Panc1 (cell line): Measurements from ENCODE around the gene USP30. TPM values are rescaled to one million over a fixed set of nuclear protein-coding genes. Genes with fewer than 3 reads are reported as not detected.

Source experiments
- ATAC-seq: fragments of 200-7000 bp; cut with Tn5 transposase; 2 replicates; pipeline ENCODE4 v1.9.1; 2020; ENCODE audit warnings: mild to moderate bottlenecking, moderate library complexity
- BruUV-seq: library from RNA; stranded (reverse); fragments of 400-500 nt; replicated peaks from 2 replicates; lab custom pipeline; 2021; lab: Mats Ljungman, UMichigan
- CTCF ChIA-PET: fragments of 300-600 bp; sonication (Branson Sonifier 250); formaldehyde crosslinking; loops from one replicate; lab custom pipeline; 2022; ENCODE audit warnings: antibody characterized with exemption; lab: Charles Lee
- POLR2A ChIA-PET: fragments of 300-600 bp; sonication (Branson Sonifier 250); formaldehyde crosslinking; loops from one replicate; lab custom pipeline; 2022; ENCODE audit warnings: antibody characterized with exemption; lab: Charles Lee
- DNase-seq: peaks from one replicate; pipeline ENCODE4 v3.0.0-alpha.2; 2010; ENCODE audit warnings: low read depth, low spot score
- H3K27ac ChIP-seq: 2 replicates; pipeline ENCODE4 v1.5.1; 2011; ENCODE audit warnings: mild to moderate bottlenecking, low read length, inconsistent platforms
- H3K27me3 ChIP-seq: fragments of 200-500 bp; sonication (Bioruptor generic); 2 replicates; pipeline ENCODE4 v1.6.0; 2014; ENCODE audit warnings: low read length, inconsistent platforms; ENCODE audit not compliant: control insufficient read depth, insufficient read depth
- H3K36me3 ChIP-seq: fragments of 200-500 bp; sonication (Bioruptor generic); 2 replicates; pipeline ENCODE4 v1.5.1; 2014; ENCODE audit warnings: inconsistent platforms, mild to moderate bottlenecking, low read length, moderate library complexity; ENCODE audit not compliant: control insufficient read depth, insufficient read depth
- H3K4me1 ChIP-seq: 2 replicates; pipeline ENCODE4 v1.5.1; 2011; ENCODE audit warnings: inconsistent platforms, mild to moderate bottlenecking, low read length, moderate library complexity; ENCODE audit not compliant: control insufficient read depth, insufficient read depth
- H3K4me3 ChIP-seq, 2 experiments: 2 replicates each; pipeline ENCODE4 v1.5.1; 2011 to 2012; ENCODE audit warnings: low read depth in 2 of 2, low read length in 2 of 2, mild to moderate bottlenecking in 2 of 2, inconsistent platforms in 1 of 2, moderate library complexity in 1 of 2
- H3K9me3 ChIP-seq: fragments of 200-500 bp; sonication (Bioruptor generic); 2 replicates; pipeline ENCODE4 v1.5.1; 2014; ENCODE audit warnings: low read depth, mild to moderate bottlenecking, inconsistent platforms, low read length, moderate library complexity; ENCODE audit not compliant: control insufficient read depth, insufficient read depth
- POLR2AphosphoS5 ChIP-seq: IDR thresholded peaks from 2 replicates; pipeline ENCODE4 v1.6.1; 2012; ENCODE audit warnings: mild to moderate bottlenecking, low read depth, low read length, moderate library complexity
- SIN3A ChIP-seq: IDR thresholded peaks from 2 replicates; pipeline ENCODE4 v1.6.1; 2012; ENCODE audit warnings: low read depth, mild to moderate bottlenecking, low read length, moderate library complexity, borderline replicate concordance; ENCODE audit not compliant: insufficient read depth
- TCF7L2 ChIP-seq: IDR thresholded peaks from 2 replicates; pipeline ENCODE4 v1.6.1; 2011; ENCODE audit warnings: mild to moderate bottlenecking, low read depth, low read length, inconsistent platforms
- in situ Hi-C: cut with HindIII; loops from 2 replicates; pipeline ENCODE4 v1.10.0; 2016; ENCODE audit warnings: low sequenced_read_pairs, low pct_unique_long_range_greater_than_20kb
- intact Hi-C: fragments of 100-400 bp; cut with micrococcal nuclease; formaldehyde crosslinking; loops from one replicate; pipeline ENCODE4 v1.10.0; 2022; ENCODE audit not compliant: unreplicated experiment
- total RNA-seq: library from RNA; stranded (reverse); gene quantifications from one replicate; pipeline ENCODE4 v1.2.1, GENCODE V29; 2021; ENCODE audit not compliant: unreplicated experiment
- TF ChIP-seq, protein P1 (sequence below), 2 experiments: IDR thresholded peaks; 2 replicates each; pipeline ENCODE4 v1.6.1; 2011 to 2012; ENCODE audit warnings: low read depth in 2 of 2, control low read depth in 1 of 2, low read length in 1 of 2, mild to moderate bottlenecking in 1 of 2, moderate library complexity in 1 of 2; ENCODE audit not compliant: insufficient read depth in 1 of 2
- TF ChIP-seq, protein P2 (sequence below): fragments of 450-650 bp; IDR thresholded peaks from 2 replicates; pipeline ENCODE4 v1.5.1; 2017; ENCODE audit warnings: mild to moderate bottlenecking

Gene USP30
- total RNA-seq, 1 experiment from 2014 or later, result 5.7 TPM

DNA sequence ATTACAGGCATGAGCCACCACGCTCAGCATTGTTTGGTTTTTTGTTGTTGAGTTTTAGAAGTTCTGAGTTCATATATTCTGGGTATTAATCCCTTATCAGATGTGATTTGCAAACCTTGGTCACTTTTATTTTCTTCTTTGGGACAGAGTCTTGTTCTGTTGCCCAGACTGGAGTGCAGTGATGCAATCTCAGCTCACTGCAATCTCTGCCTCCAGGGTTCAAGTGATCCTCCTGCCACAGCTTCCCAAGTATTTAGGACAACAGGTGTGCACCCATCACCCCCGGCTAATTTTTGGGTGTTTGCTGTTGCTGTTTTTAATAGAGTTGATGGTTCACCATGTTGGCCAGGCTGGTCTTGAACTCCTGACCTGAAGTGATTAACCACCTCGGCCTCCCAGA is 11.8 kb downstream of the USP30 start:
- TF ChIP-seq, protein P1, sequence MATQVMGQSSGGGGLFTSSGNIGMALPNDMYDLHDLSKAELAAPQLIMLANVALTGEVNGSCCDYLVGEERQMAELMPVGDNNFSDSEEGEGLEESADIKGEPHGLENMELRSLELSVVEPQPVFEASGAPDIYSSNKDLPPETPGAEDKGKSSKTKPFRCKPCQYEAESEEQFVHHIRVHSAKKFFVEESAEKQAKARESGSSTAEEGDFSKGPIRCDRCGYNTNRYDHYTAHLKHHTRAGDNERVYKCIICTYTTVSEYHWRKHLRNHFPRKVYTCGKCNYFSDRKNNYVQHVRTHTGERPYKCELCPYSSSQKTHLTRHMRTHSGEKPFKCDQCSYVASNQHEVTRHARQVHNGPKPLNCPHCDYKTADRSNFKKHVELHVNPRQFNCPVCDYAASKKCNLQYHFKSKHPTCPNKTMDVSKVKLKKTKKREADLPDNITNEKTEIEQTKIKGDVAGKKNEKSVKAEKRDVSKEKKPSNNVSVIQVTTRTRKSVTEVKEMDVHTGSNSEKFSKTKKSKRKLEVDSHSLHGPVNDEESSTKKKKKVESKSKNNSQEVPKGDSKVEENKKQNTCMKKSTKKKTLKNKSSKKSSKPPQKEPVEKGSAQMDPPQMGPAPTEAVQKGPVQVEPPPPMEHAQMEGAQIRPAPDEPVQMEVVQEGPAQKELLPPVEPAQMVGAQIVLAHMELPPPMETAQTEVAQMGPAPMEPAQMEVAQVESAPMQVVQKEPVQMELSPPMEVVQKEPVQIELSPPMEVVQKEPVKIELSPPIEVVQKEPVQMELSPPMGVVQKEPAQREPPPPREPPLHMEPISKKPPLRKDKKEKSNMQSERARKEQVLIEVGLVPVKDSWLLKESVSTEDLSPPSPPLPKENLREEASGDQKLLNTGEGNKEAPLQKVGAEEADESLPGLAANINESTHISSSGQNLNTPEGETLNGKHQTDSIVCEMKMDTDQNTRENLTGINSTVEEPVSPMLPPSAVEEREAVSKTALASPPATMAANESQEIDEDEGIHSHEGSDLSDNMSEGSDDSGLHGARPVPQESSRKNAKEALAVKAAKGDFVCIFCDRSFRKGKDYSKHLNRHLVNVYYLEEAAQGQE (IDR thresholded peaks at IDR 0.05; ENCODE audit: insufficient read depth in 1 of 2, low read depth in 2 of 2, low read length in 1 of 2), result no peak
- no peak overlapping the region for H3K4me3 ChIP-seq
- intact Hi-C loops (no loop called here), in situ Hi-C loops (no loop called here)
- no peak overlapping the region for H3K27ac ChIP-seq
- H3K36me3 ChIP-seq, result no peaks in the 10 kb centered on the region
- no peaks in the 10 kb centered on the region for H3K9me3 ChIP-seq
- POLR2A ChIA-PET, result no interaction called here
- DNase-seq, result no peak
- BruUV-seq, result no TSS peak
- CTCF ChIA-PET, result interaction anchor here (0.5 kb wide), 1 partner anchor 87 kb away, joined by 4 read pairs; no protein-coding TSS in a partner anchor
- H3K4me1 ChIP-seq, result no peaks in the 10 kb centered on the region
- ATAC-seq, result no peak
- H3K27me3 ChIP-seq, result no peaks in the 10 kb centered on the region

DNA sequence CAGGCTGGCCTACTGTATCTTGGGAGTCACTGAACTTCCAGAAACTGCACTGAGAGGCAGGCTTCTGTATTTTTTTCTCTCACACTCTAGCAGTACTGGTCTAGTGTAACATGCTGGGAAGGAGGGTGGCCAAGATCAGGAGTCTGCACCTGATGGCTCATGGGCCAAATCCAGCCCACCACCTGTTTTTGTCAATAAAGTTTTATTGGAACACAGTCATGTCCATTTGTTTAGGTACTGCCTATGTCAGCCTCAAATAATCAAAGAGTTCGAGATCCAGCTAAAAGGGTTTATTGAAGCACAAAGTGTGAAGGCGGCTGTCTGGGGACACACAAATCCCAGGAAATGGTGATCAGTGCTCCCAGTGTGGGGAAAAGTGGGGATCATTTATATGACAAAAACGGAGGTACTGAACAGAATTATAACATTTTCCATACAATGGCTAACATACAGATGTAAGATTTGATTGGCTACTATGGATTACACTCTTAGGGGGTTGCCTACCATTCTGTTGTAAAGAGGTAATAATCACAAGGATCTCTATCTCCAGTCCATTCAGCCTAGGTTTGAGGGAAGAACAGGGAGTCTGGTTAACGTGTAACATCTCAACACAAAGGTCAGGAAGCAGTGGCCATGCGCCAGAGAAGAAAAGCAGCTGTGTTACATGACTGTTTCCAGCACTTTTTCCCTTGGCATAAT is 12.9 kb downstream of the USP30 start:
- Histone ChIP-seq H3K4me3 (no peak overlapping the region), H3K4me1 (no peaks in the 10 kb centered on the region), H3K27me3 (no peaks in the 10 kb centered on the region), H3K36me3 (no peaks in the 10 kb centered on the region), H3K9me3 (no peaks in the 10 kb centered on the region), H3K27ac (no peak overlapping the region)
- in situ Hi-C loops (no loop called here), intact Hi-C loops (no loop called here)
- ChIA-PET CTCF (no interaction called here), POLR2A (no interaction called here)
- BruUV-seq, result no TSS peak
- ATAC-seq (no peak), DNase-seq (no peak)
- TF ChIP-seq SIN3A (no peak), POLR2AphosphoS5 (no peak), TCF7L2 (no peak)
- TF ChIP-seq, protein P1 (IDR thresholded peaks at IDR 0.05; ENCODE audit: insufficient read depth in 1 of 2, low read depth in 2 of 2, low read length in 1 of 2), result no peak
- TF ChIP-seq, protein P2, sequence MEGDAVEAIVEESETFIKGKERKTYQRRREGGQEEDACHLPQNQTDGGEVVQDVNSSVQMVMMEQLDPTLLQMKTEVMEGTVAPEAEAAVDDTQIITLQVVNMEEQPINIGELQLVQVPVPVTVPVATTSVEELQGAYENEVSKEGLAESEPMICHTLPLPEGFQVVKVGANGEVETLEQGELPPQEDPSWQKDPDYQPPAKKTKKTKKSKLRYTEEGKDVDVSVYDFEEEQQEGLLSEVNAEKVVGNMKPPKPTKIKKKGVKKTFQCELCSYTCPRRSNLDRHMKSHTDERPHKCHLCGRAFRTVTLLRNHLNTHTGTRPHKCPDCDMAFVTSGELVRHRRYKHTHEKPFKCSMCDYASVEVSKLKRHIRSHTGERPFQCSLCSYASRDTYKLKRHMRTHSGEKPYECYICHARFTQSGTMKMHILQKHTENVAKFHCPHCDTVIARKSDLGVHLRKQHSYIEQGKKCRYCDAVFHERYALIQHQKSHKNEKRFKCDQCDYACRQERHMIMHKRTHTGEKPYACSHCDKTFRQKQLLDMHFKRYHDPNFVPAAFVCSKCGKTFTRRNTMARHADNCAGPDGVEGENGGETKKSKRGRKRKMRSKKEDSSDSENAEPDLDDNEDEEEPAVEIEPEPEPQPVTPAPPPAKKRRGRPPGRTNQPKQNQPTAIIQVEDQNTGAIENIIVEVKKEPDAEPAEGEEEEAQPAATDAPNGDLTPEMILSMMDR, result no peak
